Left lobe of liver (tissue), 2 donors: ENCODE results near the gene MSLN. TPM values are rescaled to one million over a fixed set of nuclear protein-coding genes. Genes with fewer than 3 reads are reported as not detected.
"Not testable (repeated sequence)": the region's sequence is repeated elsewhere in the genome, so short reads cannot be mapped to it uniquely, and the experiment has no call there.

Experiments
- ATAC-seq: fragments of 200-7000 bp; cut with Tn5 transposase; one replicate; pipeline ENCODE4 v1.9.1; 2020; ENCODE audit warnings: mild to moderate bottlenecking, moderate library complexity
- DNase-seq: peaks from one replicate; pipeline ENCODE4 v3.0.0-alpha.2; 2020; ENCODE audit warnings: low spot score
- total RNA-seq: library from RNA; stranded (reverse); gene quantifications from one replicate; pipeline ENCODE4 v1.2.1, GENCODE V29; 2021
- donor health status: DM: no; HTN: no; CAD: no; lungs with moderate emphysema.
- donor health status: DM: no; HTN: yes; CAD: no.

MSLN gene
- total RNA-seq, 1 donor from 2014 or later = 0.08 TPM

DNA sequence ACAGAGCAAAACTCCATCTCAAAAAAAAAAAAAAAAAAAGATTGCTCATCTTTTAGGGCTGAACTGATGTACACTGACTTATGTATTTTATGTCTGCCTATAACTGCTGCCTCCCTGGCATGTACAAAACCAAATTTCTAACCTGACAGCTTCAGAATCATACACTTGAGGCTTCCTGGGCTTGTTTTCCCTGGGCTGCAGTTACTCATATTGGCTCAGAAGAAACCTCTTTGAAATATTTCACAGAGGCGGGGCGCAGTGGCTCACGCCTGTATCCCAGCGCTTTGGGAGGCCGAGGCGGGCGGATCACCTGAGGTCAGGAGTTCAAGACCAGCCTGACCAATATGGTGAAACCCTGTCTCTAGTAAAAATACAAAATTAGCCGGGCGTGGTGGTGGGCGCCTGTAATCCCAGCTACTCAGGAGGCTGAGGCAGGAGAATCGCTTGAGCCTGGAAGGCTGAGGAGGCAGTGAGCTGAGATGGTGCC lies 6.4 kb upstream of the MSLN start:
- ATAC-seq, DNase-seq: not testable (repeated sequence)

DNA sequence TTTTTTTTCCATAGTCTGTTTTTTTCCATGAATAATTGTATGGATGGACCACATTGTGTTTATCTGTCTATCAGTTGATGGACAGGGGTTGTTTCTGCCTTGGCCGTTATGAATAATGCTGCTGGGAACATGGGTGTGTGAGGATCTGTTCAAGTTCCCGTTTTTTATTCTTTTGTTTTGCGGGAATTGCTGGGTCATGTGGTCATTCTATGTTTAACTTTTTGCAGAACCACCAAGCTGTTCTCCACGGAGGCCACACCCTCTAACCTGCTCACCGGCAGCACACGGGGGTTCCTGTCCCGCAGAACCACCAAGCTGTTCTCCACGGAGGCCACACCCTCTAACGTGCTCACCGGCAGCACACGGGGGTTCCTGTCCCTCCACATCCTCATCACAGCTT lies 5.9 kb upstream of the MSLN start:
- no peak for DNase-seq
- no peak for ATAC-seq

DNA sequence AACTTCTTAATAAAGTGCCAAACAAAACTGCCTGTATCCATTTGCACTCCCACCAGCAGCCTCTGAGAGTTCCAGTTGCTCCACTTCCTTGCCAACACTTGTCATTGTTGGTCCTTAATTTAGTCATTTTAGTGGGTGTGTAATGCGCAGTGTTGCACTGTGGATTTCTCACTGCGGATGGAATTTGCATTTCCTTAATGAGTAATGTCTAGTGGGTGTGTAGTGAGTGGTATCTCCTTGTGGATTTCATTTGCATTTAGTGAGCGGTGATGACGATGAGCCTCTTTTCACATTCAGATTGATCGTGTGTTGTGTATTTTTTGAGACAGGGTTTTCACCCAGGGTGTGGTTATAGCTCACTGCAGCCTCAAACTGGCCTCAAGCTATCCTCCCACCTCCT lies 4.1 kb upstream of the MSLN start:
- DNase-seq (no peak), ATAC-seq (no peak)

DNA sequence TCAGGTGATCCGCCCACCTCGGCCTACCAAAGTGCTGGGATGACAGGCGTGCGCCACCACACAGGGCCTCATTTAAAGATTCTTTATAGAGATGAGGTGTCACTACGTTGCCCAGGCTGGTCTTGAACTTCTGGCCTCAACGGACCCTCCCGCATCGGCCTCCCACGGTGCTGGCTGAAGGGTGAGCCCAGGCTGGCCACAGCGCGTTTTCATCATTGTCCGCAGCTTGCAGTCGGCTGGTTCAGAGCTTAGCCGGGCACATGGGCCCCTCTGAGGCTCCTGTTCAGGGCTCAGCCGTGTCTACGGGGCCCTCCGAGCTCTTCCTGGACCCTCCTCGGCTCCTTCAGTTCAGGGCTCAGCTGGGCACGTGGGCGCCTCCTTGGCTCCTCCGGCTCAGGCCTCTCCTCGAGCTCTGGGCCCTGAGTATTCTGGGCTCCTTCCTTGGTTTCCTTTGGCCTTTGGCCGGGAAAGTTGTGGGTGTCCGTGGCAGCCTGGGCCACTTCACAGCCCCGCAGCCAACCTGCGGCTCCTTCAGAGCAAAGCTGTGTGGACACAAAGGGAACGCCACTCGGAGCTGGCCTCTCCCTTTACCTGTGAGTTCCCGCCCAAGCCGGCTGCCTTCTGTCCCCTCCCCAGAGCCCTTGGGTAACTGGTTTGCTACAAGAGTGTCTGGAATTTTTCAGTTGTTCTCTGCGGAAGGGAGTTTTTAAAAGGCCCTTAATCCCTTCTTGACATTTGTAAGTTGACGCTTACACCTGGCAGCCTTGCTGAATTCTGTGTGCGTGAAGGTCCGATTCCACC lies 1.2 kb upstream of the MSLN start:
- ATAC-seq (no peak), DNase-seq (no peak)

DNA sequence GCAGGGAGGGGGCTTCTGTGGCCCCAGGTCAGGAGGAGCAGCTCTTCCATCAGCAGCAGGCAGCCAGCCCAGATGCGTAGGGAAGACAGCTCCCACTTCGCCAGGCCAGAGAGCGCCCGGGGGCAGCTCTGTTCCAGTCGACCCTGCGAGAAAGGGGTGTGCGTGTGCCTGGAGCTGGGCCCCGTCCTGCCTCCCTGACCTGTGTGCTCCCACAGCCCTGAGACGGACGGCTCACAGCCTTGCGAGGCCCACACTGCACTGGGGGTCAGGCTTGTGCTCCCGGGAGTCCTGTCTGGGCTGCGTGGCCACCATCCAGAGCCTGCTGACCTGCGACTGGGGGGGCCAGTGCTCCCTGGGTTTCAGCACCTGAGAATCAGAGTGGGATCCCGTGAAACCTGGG lies 469 bp upstream of the MSLN start:
- no peak for ATAC-seq
- no peak for DNase-seq

DNA sequence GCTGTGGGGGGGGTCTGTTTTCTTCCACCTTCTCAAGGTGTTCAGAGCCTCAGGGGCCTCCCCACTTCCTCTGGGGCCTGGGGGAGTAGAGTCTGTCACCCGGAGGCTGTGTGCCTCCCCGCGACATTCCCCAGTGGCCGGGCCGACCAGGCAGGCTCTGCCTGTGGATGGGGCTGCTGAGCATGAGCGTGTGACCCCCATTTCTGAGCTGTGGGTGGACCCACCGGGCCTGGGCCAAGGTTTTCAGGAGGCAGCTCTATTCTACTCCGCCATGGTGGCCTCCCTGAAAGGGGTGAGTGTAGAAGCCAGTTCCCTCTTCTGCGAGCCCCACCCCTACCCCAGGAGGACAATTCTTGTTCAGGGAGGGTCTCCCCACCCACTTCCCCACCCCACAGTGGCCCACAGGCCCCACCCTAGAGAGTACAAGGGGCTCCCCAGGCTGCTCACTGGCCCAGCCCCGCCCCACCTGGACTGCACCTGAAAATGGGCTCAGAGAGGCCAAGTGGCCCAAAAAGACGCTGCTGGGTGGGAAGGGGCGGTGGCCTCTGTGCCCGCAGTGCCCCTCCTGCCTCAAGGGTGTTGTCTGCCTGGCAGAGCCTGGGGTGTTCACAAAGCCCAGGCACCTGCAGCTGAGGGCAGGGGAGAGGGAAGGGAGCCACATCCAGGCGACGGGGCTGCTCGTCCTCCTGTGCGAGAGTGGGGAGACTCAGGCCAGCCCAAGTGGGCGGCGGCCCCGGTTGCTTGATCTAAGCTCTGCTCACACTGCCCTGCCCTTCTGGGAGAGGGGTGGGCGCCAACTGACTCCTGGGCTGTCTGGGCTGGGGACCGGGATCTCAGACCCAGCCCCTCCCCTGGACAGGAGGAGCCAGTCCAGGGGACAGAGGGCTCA lies 1.3 kb downstream of the MSLN start:
- DNase-seq = no peak
- ATAC-seq = no peak

DNA sequence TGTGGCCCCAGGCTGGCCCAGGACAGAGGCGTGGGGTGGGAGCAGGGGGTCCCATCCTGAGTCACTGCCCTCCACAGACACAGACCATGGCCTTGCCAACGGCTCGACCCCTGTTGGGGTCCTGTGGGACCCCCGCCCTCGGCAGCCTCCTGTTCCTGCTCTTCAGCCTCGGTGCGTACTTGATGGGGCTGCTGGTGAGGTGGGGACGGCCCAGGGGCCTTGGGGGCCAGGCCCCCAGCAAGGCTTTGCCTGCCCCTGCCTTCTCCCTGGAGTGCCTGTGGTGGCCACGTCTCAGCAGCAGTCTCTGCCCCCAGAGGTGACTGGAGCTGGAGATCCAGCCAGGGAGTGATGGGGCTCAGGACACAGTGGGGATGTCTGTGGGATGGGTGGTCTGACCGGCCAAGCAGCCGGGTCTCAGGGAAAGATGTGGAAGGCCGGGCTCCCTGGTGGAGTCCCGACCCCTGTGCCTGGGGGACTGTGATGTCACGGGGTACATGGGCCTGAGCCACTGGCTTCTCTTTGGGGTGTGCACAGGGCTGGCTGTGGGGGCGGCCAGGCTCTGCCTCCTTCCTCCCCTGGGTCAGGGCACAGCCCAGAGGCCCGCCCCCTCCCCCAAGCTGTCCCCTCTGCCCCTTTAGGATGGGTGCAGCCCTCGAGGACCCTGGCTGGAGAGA lies 2.2 kb downstream of the MSLN start:
- DNase-seq (no peak), ATAC-seq (no peak)

DNA sequence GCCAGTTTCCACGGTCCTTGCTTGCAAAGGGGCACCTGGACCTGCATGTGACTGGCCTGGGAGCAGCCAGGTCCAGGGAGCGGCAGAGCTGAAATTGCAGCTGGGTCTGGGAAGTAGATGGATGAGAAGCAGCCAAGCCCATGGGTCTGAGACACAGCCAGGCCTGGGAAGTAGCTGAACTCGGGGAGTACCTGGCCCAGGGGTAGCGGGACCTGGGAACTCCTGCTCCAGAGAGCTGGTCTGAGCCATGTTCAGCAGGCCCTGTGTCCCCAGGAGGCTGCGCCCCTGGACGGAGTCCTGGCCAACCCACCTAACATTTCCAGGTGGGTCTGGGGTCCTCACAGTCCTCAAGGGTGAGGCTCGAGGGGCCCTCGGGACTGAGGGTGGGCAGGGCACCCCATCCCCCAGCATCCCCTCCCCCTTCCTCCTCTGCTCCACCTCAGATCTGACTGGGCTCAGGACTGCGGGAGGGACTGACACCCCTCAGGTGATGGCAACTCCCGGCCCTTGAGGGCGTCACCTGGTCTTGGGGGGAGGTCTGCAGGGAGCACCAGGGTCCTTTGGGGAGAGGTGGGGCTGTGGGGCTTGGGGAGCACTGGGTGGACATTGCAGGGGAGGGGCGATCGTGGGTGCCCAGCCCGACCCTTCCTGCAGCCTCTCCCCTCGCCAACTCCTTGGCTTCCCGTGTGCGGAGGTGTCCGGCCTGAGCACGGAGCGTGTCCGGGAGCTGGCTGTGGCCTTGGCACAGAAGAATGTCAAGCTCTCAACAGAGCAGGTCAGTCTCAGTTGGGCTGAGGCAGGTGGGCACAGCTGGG lies 3.0 kb downstream of the MSLN start:
- DNase-seq (no peak), ATAC-seq (no peak)

DNA sequence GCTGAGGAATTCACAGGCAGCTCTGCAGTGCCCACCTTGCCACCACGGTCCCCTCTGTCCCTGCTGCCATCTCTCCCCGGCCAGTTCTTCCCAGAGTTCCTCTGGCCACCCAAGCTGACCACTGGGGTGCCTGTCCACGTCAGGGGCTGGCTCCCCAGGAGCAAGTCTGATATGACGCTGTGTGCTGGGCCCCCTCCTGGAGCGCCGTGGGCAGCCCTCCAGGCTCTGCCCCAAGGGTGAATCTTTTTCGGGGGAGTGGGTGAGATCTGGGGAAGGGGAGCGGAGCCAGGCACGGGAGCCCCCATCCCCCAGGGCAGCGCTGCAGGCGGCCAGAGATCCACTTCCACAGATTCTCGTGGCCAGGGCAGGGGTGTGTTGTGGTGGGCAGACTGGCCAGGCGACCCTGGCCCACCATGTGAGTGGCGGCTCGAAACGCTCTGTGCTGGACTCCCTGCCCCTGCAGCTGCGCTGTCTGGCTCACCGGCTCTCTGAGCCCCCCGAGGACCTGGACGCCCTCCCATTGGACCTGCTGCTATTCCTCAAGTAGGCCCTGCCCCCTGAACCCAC lies 3.7 kb downstream of the MSLN start:
- no peak for DNase-seq

DNA sequence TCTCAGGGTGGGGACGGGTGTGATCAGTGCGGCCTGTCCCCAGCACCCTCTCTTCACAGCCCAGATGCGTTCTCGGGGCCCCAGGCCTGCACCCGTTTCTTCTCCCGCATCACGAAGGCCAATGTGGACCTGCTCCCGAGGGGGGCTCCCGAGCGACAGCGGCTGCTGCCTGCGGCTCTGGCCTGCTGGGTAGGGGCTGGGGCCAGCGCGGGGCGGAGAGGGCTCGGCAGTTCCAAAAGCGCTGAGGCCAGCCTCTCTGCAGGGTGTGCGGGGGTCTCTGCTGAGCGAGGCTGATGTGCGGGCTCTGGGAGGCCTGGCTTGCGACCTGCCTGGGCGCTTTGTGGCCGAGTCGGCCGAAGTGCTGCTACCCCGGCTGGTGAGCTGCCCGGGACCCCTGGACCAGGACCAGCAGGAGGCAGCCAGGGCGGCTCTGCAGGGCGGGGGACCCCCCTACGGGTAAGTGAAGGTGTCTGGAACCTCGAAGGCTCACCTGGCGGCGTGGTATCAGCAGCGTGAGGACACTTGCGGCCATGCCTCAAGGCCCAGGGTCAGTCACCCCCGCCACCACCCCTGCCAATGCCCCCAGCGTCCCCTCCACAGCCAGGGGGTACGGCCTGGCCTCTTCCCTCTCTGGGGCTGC lies 4.4 kb downstream of the MSLN start:
- DNase-seq (no peak), ATAC-seq (no peak)

More for the DNA sequence above, 3.7 kb downstream of the MSLN start:
- ATAC-seq = no peak

DNA sequence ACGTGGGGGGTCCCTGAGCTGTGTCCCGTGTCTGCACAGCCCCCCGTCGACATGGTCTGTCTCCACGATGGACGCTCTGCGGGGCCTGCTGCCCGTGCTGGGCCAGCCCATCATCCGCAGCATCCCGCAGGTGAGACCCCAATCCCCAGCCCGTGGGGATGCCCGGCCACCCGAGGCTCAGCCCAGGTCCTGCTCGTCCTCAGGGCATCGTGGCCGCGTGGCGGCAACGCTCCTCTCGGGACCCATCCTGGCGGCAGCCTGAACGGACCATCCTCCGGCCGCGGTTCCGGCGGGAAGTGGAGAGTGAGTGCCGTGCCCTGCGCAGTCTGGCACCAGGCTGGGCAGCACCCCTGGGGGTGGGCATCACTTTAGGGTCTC lies 4.9 kb downstream of the MSLN start:
- no peak for ATAC-seq
- DNase-seq = no peak

DNA sequence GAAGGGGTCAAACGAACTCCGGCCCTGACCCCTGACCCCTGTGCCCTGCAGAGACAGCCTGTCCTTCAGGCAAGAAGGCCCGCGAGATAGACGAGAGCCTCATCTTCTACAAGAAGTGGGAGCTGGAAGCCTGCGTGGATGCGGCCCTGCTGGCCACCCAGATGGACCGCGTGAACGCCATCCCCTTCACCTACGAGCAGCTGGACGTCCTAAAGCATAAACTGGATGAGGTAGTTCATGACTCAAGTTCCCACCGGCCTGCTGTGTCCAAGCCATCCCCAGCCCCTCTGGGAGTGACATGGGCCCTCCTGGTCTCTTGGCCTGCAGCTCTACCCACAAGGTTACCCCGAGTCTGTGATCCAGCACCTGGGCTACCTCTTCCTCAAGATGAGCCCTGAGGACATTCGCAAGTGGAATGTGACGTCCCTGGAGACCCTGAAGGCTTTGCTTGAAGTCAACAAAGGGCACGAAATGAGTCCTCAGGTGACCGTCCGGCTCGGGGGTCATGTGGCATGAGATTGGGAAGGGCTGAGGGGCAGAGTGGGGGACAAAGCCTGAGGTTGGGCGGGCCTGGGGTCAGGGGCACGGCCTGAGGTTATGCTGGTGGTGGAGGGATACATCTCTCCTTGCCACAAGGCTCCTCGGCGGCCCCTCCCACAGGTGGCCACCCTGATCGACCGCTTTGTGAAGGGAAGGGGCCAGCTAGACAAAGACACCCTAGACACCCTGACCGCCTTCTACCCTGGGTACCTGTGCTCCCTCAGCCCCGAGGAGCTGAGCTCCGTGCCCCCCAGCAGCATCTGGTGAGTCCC lies 5.7 kb downstream of the MSLN start:
- no peak for DNase-seq
- ATAC-seq = no peak

DNA sequence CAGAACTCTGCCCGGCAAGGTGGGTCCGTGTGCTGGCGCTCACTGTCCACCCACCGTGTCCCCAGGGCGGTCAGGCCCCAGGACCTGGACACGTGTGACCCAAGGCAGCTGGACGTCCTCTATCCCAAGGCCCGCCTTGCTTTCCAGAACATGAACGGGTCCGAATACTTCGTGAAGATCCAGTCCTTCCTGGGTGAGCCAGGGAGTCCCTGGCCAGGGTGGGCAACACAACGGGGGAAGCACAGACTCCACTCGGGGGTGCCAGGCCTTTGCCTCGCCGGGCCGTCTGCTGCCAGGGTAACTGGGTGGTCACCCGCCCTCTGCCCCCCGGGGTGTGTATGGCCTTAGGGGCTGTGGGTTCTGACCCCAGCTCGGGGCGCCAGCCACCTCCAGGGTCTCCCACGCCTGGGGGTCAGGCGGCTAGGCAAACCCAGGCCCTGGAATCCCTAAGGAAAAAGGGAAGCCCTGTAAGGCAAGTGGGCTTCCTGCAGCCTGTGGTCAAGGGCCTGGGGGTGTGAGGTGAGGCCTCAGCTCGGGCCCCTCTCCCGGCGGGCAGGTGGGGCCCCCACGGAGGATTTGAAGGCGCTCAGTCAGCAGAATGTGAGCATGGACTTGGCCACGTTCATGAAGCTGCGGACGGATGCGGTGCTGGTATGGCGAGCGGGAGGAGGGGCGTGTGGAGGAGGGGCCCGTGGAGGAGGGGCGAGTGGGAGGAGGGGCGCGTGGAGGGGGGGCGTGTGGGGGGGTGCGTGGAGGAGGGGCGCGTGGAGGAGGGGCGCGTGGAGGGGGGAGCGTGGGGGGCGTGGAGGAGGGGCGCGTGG lies 6.5 kb downstream of the MSLN start:
- ATAC-seq (no peak), DNase-seq (no peak)

DNA sequence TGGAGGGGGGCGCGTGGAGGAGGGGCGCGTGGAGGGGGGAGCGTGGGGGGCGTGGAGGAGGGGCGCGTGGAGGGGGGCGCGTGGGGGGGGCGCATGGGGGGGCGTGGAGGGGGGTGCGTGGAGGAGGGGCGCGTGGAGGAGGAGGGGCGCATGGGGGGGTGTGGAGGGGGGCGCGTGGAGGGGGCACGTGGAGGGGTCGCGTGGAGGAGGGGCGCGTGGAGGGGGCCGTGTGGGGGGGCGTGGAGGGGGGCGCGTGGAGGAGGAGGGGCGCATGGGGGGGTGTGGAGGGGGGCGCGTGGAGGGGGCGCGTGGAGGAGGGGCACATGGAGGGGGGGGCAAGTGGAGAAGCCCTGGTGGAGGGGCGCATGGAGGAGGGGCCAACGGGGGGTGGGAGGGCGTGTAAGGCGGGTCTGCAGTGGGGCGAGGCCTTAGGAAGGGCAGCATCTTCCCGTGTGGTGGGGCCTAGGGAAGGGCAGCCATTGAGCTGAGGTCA lies 7.3 kb downstream of the MSLN start:
- ATAC-seq = no peak
- DNase-seq = no peak

DNA sequence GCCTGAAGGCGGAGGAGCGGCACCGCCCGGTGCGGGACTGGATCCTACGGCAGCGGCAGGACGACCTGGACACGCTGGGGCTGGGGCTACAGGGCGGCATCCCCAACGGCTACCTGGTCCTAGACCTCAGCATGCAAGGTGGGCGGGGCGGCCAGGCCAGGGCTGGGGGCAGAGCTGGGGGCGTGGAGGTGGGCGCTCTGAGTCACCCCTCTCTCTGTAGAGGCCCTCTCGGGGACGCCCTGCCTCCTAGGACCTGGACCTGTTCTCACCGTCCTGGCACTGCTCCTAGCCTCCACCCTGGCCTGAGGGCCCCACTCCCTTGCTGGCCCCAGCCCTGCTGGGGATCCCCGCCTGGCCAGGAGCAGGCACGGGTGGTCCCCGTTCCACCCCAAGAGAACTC lies 7.9 kb downstream of the MSLN start:
- ATAC-seq = no peak

DNA sequence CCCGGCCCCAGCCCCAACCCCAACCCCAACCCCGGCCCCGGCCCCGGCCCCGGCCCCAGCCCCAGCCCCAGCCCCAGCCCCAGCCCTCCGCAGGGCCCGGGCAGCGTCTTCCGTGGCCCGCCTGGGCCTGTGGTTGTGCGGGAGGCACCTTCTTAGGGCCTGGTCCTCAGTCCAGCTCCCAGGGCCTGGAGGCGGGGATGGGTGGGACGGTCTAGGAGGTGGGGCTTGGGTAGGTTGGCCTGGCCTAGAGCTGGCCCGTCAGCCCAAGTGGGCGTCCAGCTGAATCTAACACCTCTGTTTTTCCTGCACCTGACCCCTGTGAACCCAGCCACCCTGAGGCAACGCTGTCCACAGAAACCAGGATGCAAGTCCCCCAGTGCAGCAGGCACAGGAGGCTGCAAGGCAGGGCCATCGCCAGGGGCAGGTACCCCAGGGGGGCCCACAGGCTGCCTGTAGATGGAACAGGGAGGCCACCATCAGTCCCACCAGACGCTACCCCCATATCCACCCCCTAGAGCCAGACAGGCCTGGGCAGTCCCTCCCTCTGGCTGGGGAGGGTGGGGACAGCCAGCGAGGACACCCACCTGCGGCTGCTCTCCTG lies 8.8 kb downstream of the MSLN start:
- no peak for ATAC-seq
- no peak for DNase-seq

More for the DNA sequence above, 7.9 kb downstream of the MSLN start:
- DNase-seq = no peak

DNA sequence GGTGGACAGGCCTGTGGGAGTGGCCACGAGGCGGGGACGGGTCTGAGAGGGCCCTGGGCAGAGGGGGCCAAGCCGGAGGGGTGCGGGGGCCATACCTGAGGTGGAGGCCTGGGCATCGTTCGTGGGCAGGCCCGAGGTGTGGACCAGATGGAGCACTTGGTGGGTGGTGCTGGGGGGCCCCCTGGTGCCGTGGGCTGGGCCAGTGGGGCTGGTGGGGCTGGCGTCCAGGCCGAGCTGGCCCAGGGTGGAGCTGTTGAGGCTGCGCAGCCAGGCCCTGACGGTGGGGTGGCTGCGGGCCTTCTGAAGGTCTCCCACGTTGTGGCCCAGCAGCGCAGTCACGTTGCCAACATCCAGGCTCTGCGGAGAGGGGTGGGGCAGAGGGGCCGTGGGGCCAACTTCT lies 9.4 kb downstream of the MSLN start:
- ATAC-seq (no peak), DNase-seq (no peak)
